ENCODE results near the gene ZMAT1. TPM values are rescaled to one million over a fixed set of nuclear protein-coding genes. Genes with fewer than 3 reads are reported as not detected.

The ZMAT1 gene
- total and polyA plus RNA-seq, 4 donors = 1.1 to 3.9 (median 2.3) TPM

DNA sequence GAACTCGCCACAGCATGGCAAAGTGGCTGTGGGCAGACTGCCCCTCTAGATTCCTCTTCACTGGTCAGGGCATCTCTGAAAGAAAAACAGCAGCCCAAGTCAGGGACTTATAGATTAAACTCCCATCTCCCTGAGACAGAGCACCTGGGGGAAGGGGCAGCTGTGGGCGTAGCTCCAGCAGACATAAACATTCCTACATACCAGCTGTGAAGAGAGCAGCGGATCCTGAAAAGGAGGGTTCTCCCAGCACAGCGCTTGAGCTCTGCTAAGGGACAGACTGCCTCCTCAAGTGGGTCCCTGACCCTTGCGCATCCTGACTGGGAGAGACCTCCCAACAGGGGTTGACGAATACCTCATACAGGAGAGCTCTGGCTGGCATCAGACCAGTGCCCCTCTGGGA lies 18.8 kb upstream of the ZMAT1 start (continued):
- TF ChIP-seq, protein P1, sequence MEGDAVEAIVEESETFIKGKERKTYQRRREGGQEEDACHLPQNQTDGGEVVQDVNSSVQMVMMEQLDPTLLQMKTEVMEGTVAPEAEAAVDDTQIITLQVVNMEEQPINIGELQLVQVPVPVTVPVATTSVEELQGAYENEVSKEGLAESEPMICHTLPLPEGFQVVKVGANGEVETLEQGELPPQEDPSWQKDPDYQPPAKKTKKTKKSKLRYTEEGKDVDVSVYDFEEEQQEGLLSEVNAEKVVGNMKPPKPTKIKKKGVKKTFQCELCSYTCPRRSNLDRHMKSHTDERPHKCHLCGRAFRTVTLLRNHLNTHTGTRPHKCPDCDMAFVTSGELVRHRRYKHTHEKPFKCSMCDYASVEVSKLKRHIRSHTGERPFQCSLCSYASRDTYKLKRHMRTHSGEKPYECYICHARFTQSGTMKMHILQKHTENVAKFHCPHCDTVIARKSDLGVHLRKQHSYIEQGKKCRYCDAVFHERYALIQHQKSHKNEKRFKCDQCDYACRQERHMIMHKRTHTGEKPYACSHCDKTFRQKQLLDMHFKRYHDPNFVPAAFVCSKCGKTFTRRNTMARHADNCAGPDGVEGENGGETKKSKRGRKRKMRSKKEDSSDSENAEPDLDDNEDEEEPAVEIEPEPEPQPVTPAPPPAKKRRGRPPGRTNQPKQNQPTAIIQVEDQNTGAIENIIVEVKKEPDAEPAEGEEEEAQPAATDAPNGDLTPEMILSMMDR (IDR thresholded peaks at IDR 0.05; ENCODE audit: low read depth, low read length, missing input control) = no peak
- TF ChIP-seq, protein P2, sequence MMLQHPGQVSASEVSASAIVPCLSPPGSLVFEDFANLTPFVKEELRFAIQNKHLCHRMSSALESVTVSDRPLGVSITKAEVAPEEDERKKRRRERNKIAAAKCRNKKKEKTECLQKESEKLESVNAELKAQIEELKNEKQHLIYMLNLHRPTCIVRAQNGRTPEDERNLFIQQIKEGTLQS (IDR thresholded peaks at IDR 0.05) = no peak
- no peak for TF ChIP-seq GABPA (IDR thresholded peaks at IDR 0.05 in 1 of 2, conservative IDR thresholded peaks at IDR 0.05 in 1 of 2)

DNA sequence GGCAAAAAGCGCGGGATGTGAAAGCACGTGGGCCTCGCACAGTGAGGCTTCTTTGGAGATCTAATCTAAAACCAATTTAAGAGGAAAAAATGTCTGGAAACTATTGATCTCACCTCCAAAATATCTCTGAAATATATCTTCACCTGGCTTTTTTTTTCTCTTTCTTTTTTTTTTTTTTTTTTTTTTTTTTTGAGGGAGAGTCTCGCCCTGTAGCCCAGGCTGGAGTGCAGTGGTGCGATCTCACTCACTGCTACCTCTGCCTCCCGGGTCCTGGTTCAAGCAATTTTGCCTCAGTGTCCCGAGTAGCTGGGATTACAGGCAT lies 383 bp upstream of the ZMAT1 start:
- no peak for TF ChIP-seq TAF1 (conservative IDR thresholded peaks at IDR 0.05)
- TF ChIP-seq, protein P3, sequence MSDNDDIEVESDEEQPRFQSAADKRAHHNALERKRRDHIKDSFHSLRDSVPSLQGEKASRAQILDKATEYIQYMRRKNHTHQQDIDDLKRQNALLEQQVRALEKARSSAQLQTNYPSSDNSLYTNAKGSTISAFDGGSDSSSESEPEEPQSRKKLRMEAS (IDR thresholded peaks at IDR 0.05) = peak; percentile 98
- peak overlapping the region in 1 of 2 donors; percentile 95 for H3K27ac ChIP-seq (ENCODE audit: low read depth in 1 of 2, low read length in 2 of 2)
- DNase-seq (ENCODE audit: low spot score) = no peak
- no peaks in the 10 kb centered on the region for H3K27me3 ChIP-seq (ENCODE audit: control insufficient read depth in 4 of 4, insufficient read depth in 4 of 4, low read length in 3 of 4)
- H3K4me3 ChIP-seq (ENCODE audit: low read depth in 1 of 3, low read length in 3 of 3) = no peak overlapping the region
- H3K9ac ChIP-seq (ENCODE audit: low read depth in 1 of 2, low read length in 2 of 2) = no peak overlapping the region
- H3K36me3 ChIP-seq (ENCODE audit: control insufficient read depth in 4 of 4, insufficient read depth in 3 of 4, low read depth in 1 of 4, low read length in 3 of 4) = no peaks in the 10 kb centered on the region
- no peaks in the 10 kb centered on the region for H3K9me3 ChIP-seq (ENCODE audit: control insufficient read depth in 4 of 4, low read length in 3 of 4)
- peaks cover 0 to 6% (median 2%) of the 10 kb centered on the region in 4 donors for H3K4me1 ChIP-seq (ENCODE audit: control insufficient read depth in 4 of 4, insufficient read depth in 4 of 4, low read length in 3 of 4)
- 47% methylated on average over 8 of the region's 8 CpGs for WGBS

DNA sequence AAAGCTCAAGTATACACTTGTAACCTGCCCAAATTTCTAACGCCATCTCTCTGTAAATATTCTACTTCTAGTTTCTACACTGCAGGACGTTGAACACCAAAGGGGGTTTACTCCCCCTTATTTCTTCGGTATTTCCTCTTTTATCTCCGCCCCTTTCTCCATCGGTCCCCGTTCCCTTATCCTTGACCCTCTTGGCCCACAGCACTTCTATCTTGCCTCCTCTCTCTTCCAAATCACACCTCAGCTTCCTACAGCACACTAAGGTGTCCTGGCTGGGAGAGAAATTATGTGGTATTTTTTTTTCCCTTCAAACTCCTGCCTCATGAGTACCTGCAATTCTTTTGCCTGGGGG lies 715 bp downstream of the ZMAT1 start:
- 2% methylated on average over 6 of the region's 6 CpGs for WGBS
- H3K27ac ChIP-seq (ENCODE audit: low read depth in 1 of 2, low read length in 2 of 2) = peak overlapping the region; percentile 94 to 95
- no peaks in the 10 kb centered on the region for H3K36me3 ChIP-seq (ENCODE audit: control insufficient read depth in 4 of 4, insufficient read depth in 3 of 4, low read depth in 1 of 4, low read length in 3 of 4)
- peaks cover 0 to 6% (median 2%) of the 10 kb centered on the region in 4 donors for H3K4me1 ChIP-seq (ENCODE audit: control insufficient read depth in 4 of 4, insufficient read depth in 4 of 4, low read length in 3 of 4)
- H3K9ac ChIP-seq (ENCODE audit: low read depth in 1 of 2, low read length in 2 of 2) = peak overlapping the region in 1 of 2 donors; percentile 76
- no peaks in the 10 kb centered on the region for H3K9me3 ChIP-seq (ENCODE audit: control insufficient read depth in 4 of 4, low read length in 3 of 4)
- H3K4me3 ChIP-seq (ENCODE audit: low read depth in 1 of 3, low read length in 3 of 3) = peak overlapping the region; percentile 21 to 80 (median 65)
- TF ChIP-seq RAD21 (IDR thresholded peaks at IDR 0.05) = no peak
- TF ChIP-seq, protein P1 (IDR thresholded peaks at IDR 0.05; ENCODE audit: low read depth, low read length, missing input control) = no peak
- TF ChIP-seq YY1 (IDR thresholded peaks at IDR 0.05) = no peak
- TF ChIP-seq GABPA (IDR thresholded peaks at IDR 0.05 in 1 of 2, conservative IDR thresholded peaks at IDR 0.05 in 1 of 2) = no peak
- TF ChIP-seq NR2F2 (IDR thresholded peaks at IDR 0.05) = no peak
- TF ChIP-seq, protein P3 (IDR thresholded peaks at IDR 0.05) = no peak
- TF ChIP-seq RXRA (IDR thresholded peaks at IDR 0.05) = no peak
- TF ChIP-seq, protein P2 (IDR thresholded peaks at IDR 0.05) = no peak
- TF ChIP-seq, protein P4, sequence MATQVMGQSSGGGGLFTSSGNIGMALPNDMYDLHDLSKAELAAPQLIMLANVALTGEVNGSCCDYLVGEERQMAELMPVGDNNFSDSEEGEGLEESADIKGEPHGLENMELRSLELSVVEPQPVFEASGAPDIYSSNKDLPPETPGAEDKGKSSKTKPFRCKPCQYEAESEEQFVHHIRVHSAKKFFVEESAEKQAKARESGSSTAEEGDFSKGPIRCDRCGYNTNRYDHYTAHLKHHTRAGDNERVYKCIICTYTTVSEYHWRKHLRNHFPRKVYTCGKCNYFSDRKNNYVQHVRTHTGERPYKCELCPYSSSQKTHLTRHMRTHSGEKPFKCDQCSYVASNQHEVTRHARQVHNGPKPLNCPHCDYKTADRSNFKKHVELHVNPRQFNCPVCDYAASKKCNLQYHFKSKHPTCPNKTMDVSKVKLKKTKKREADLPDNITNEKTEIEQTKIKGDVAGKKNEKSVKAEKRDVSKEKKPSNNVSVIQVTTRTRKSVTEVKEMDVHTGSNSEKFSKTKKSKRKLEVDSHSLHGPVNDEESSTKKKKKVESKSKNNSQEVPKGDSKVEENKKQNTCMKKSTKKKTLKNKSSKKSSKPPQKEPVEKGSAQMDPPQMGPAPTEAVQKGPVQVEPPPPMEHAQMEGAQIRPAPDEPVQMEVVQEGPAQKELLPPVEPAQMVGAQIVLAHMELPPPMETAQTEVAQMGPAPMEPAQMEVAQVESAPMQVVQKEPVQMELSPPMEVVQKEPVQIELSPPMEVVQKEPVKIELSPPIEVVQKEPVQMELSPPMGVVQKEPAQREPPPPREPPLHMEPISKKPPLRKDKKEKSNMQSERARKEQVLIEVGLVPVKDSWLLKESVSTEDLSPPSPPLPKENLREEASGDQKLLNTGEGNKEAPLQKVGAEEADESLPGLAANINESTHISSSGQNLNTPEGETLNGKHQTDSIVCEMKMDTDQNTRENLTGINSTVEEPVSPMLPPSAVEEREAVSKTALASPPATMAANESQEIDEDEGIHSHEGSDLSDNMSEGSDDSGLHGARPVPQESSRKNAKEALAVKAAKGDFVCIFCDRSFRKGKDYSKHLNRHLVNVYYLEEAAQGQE (IDR thresholded peaks at IDR 0.05) = no peak
- TF ChIP-seq SP1 (IDR thresholded peaks at IDR 0.05) = no peak
- no peak for TF ChIP-seq EGR1 (IDR thresholded peaks at IDR 0.05; ENCODE audit: low read depth in 2 of 2)
- TF ChIP-seq HNF4G (IDR thresholded peaks at IDR 0.05) = no peak
- no peak for TF ChIP-seq FOXA2 (IDR thresholded peaks at IDR 0.05)
- no peak for TF ChIP-seq TAF1 (conservative IDR thresholded peaks at IDR 0.05)
- TF ChIP-seq HNF4A (conservative IDR thresholded peaks at IDR 0.05) = no peak
- no peak for DNase-seq (ENCODE audit: low spot score)
- H3K27me3 ChIP-seq (ENCODE audit: control insufficient read depth in 4 of 4, insufficient read depth in 4 of 4, low read length in 3 of 4) = no peaks in the 10 kb centered on the region

Measured in liver (tissue), 9 donors.